Body of pancreas (tissue), 4 donors: ENCODE measurements around the gene C3orf62. TPM values are rescaled to one million over a fixed set of nuclear protein-coding genes. Genes with fewer than 3 reads are reported as not detected.

Experiments used
- ATAC-seq: fragments of 150-250 bp; one replicate; pipeline ENCODE4 v1.9.1; 2016
- DNase-seq, 4 donors: peaks; one replicate each; pipeline ENCODE4 v3.0.0-alpha.2; 2019
- H3K27ac ChIP-seq, 4 donors: fragments of 200-600 bp; sonication (generic); 1 replicate in 3 of 4; 2 replicates in 1 of 4; pipeline versions ENCODE4 v1.5.1 to v1.6.1; 2016 to 2019; ENCODE audit warnings: mild to moderate bottlenecking in 1 of 4, mixed read lengths in 1 of 4, moderate library complexity in 1 of 4
- H3K27me3 ChIP-seq, 2 donors: fragments of 200-600 bp; sonication (generic); one replicate each; pipeline ENCODE4 v1.6.0; 2016; ENCODE audit warnings: mild to moderate bottlenecking in 1 of 2
- H3K36me3 ChIP-seq, 2 donors: fragments of 200-600 bp; sonication (generic); replicated peaks in 1 of 2; 2 replicates each; pipeline ENCODE4 v1.5.1; 2016; ENCODE audit warnings: low read depth in 2 of 2; ENCODE audit not compliant: insufficient read depth in 1 of 2
- H3K4me1 ChIP-seq: fragments of 200-600 bp; sonication (generic); one replicate; pipeline ENCODE4 v1.6.0; 2016
- H3K4me3 ChIP-seq, 2 donors: fragments of 200-600 bp; sonication (generic); 1 replicate in 1 of 2; 2 replicates in 1 of 2; pipeline ENCODE4 v1.5.1; 2016 to 2019
- H3K9me3 ChIP-seq, 3 donors: fragments of 200-600 bp; sonication (generic); 1 replicate in 2 of 3; 2 replicates in 1 of 3; pipeline ENCODE4 v1.5.1; 2016
- CTCF ChIP-seq, 7 experiments: fragments of 450-650 bp in 4 of 7; fragments of 200-600 bp in 3 of 7; sonication (generic) in 3 of 7; IDR thresholded peaks; one replicate each; pipeline ENCODE4 v1.5.1; 2016 to 2019; ENCODE audit warnings: antibody characterized with exemption in 7 of 7
- POLR2A ChIP-seq, 3 donors: fragments of 450-650 bp; IDR thresholded peaks; one replicate each; pipeline ENCODE4 v1.6.1; 2016; ENCODE audit warnings: antibody characterized with exemption in 3 of 3, mild to moderate bottlenecking in 2 of 3
- WGBS, 2 donors: methylation state at CpG; one replicate each; pipeline ENCODE4 v1.1.5; 2017; 5-methylcytosine and 5-hydroxymethylcytosine counted together
- intact Hi-C: fragments of 100-400 bp; cut with DNase I; formaldehyde crosslinking; loops from one replicate; pipeline ENCODE4 v1.15.1; 2023
- total RNA-seq, 2 donors: library from RNA; depleted of rRNA; stranded (reverse); fragments of >200 nt; gene quantifications; one replicate each; pipeline ENCODE4 v1.1.0, GENCODE V29; 2016

Gene C3orf62
- total RNA-seq, 2 donors from 2014 or later: 4.9 TPM

GRCh38 chr3:49266410-49267095 lies 10.5 kb downstream of the C3orf62 start:
- no peak for TF ChIP-seq CTCF (IDR thresholded peaks at IDR 0.05)
- no peak for TF ChIP-seq POLR2A (IDR thresholded peaks at IDR 0.05)
- intact Hi-C loops: no loop called here
- no peak for DNase-seq

GRCh38 chr3:49265661-49266386 lies 11.2 kb downstream of the C3orf62 start:
- ATAC-seq (no peak), DNase-seq (no peak)
- no peaks in the 10 kb centered on the region for H3K36me3 ChIP-seq
- no peak overlapping the region for H3K4me3 ChIP-seq
- TF ChIP-seq POLR2A (IDR thresholded peaks at IDR 0.05) (no peak), CTCF (IDR thresholded peaks at IDR 0.05) (no peak)
- no peaks in the 10 kb centered on the region for H3K9me3 ChIP-seq
- peaks cover 1% of the 10 kb centered on the region for H3K4me1 ChIP-seq
- intact Hi-C loops: no loop called here
- 88 to 92% methylated on average over 10 of the region's 10 CpGs for WGBS, 2 donors
- no peaks in the 10 kb centered on the region for H3K27me3 ChIP-seq
- H3K27ac ChIP-seq: no peak overlapping the region

More at GRCh38 chr3:49266410-49267095, 10.5 kb downstream of the C3orf62 start:
- Histone ChIP-seq H3K36me3 (no peaks in the 10 kb centered on the region), H3K27me3 (no peaks in the 10 kb centered on the region), H3K9me3 (no peaks in the 10 kb centered on the region), H3K4me1 (no peaks in the 10 kb centered on the region), H3K27ac (no peak overlapping the region), H3K4me3 (no peak overlapping the region)
- 77 to 80% methylated on average over 5 of the region's 5 CpGs for WGBS, 2 donors
- no peak for ATAC-seq

- DNase-seq (peak in 2 of 4 donors; percentile 12 to 35), ATAC-seq (peak; percentile 45)
- WGBS, 2 donors: 77 to 83% methylated on average over 5 to 6 of the region's 6 CpGs
- no peaks in the 10 kb centered on the region for H3K36me3 ChIP-seq
- TF ChIP-seq POLR2A (IDR thresholded peaks at IDR 0.05) (no peak), CTCF (IDR thresholded peaks at IDR 0.05) (no peak)
- H3K4me1 ChIP-seq: peaks cover 5% of the 10 kb centered on the region
- H3K9me3 ChIP-seq: no peaks in the 10 kb centered on the region
- H3K4me3 ChIP-seq: no peak overlapping the region
- no peak overlapping the region for H3K27ac ChIP-seq
- no peaks in the 10 kb centered on the region for H3K27me3 ChIP-seq
- intact Hi-C loops: no loop called here
Observed at GRCh38 chr3:49263159-49263889, 13.7 kb downstream of the C3orf62 start.

GRCh38 chr3:49260806-49261324 lies 16.2 kb downstream of the C3orf62 start:
- Histone ChIP-seq H3K36me3 (no peaks in the 10 kb centered on the region), H3K9me3 (no peaks in the 10 kb centered on the region), H3K27me3 (no peaks in the 10 kb centered on the region), H3K4me3 (no peak overlapping the region), H3K27ac (peak overlapping the region in 1 of 4 donors; percentile 12), H3K4me1 (peaks cover 5% of the 10 kb centered on the region)
- no peak for DNase-seq
- TF ChIP-seq CTCF (IDR thresholded peaks at IDR 0.05) (no peak), POLR2A (IDR thresholded peaks at IDR 0.05) (no peak)
- ATAC-seq: no peak
- intact Hi-C loops: no loop called here
- WGBS, 2 donors: 57 to 80% methylated on average over 5 of the region's 5 CpGs
